Measurements from ENCODE around the gene CCDC148. TPM values are rescaled to one million over a fixed set of nuclear protein-coding genes. Genes with fewer than 3 reads are reported as not detected.

Gene CCDC148
- total RNA-seq, 1 experiment from 2014 or later: 2.1 TPM

- no peak overlapping the region for H3K4me3 Mint-ChIP-seq
- ChIA-PET POLR2A (no interaction called here), CTCF (no interaction called here)
- no peak overlapping the region for H3K27ac Mint-ChIP-seq
- peaks cover 4% of the 10 kb centered on the region for H3K27me3 Mint-ChIP-seq (ENCODE audit: low read depth)
- no peak for DNase-seq (ENCODE audit: low spot score)
- peaks cover 16% of the 10 kb centered on the region for H3K9me3 Mint-ChIP-seq
- H3K36me3 Mint-ChIP-seq: 0 out of 2 replicates have a peak, but pooled peaks cover 2% of the 10 kb centered on the region
- TF ChIP-seq NFE2L1 (CRISPR knock-in tag; IDR thresholded peaks at IDR 0.05) (no peak), PREB (CRISPR knock-in tag; IDR thresholded peaks at IDR 0.05; ENCODE audit: borderline replicate concordance) (no peak), ZNF396 (CRISPR knock-in tag; IDR thresholded peaks at IDR 0.05; ENCODE audit: borderline replicate concordance) (no peak), ATF3 (CRISPR knock-in tag; conservative IDR thresholded peaks at IDR 0.05) (no peak), SOX15 (CRISPR knock-in tag; IDR thresholded peaks at IDR 0.05) (no peak), RORB (CRISPR knock-in tag; IDR thresholded peaks at IDR 0.05) (no peak), HMGA2 (CRISPR knock-in tag; IDR thresholded peaks at IDR 0.05) (no peak), TEAD1 (CRISPR knock-in tag; IDR thresholded peaks at IDR 0.05) (no peak), E2F5 (CRISPR knock-in tag; IDR thresholded peaks at IDR 0.05) (no peak), ZNF219 (CRISPR knock-in tag; IDR thresholded peaks at IDR 0.05; ENCODE audit: borderline replicate concordance) (no peak), ZNF423 (CRISPR knock-in tag; IDR thresholded peaks at IDR 0.05) (no peak), GRHL2 (CRISPR knock-in tag; IDR thresholded peaks at IDR 0.05; ENCODE audit: insufficient replicate concordance, severe bottlenecking) (no peak), MXD4 (CRISPR knock-in tag; IDR thresholded peaks at IDR 0.05; ENCODE audit: borderline replicate concordance) (no peak), ELF4 (CRISPR knock-in tag; IDR thresholded peaks at IDR 0.05; ENCODE audit: low read depth) (no peak), ZNF281 (CRISPR knock-in tag; IDR thresholded peaks at IDR 0.05) (no peak), JUN (CRISPR knock-in tag; IDR thresholded peaks at IDR 0.05) (no peak), CTCF (IDR thresholded peaks at IDR 0.05) (no peak), TCF7 (CRISPR knock-in tag; IDR thresholded peaks at IDR 0.05; ENCODE audit: low read depth) (no peak)
- no peaks in the 10 kb centered on the region for H3K4me1 Mint-ChIP-seq
- ATAC-seq: no peak
These were observed 75.8 kb downstream of the CCDC148 start for GRCh38 chr2:158380746-158381145.

GRCh38 chr2:158378926-158379325 is 77.6 kb downstream of the CCDC148 start:
- peaks cover 16% of the 10 kb centered on the region for H3K9me3 Mint-ChIP-seq
- H3K27me3 Mint-ChIP-seq (ENCODE audit: low read depth): peaks cover 4% of the 10 kb centered on the region
- CTCF ChIA-PET: no interaction called here
- no peak overlapping the region for H3K4me3 Mint-ChIP-seq
- H3K36me3 Mint-ChIP-seq: 0 out of 2 replicates have a peak, but pooled peaks cover 2% of the 10 kb centered on the region
- POLR2A ChIA-PET: no interaction called here
- H3K27ac Mint-ChIP-seq: no peak overlapping the region
- H3K4me1 Mint-ChIP-seq: no peaks in the 10 kb centered on the region
- DNase-seq (ENCODE audit: low spot score): no peak
- ATAC-seq: no peak
- TF ChIP-seq IRF2 (CRISPR knock-in tag; IDR thresholded peaks at IDR 0.05; ENCODE audit: borderline replicate concordance, low read depth) (no peak), SP1 (CRISPR knock-in tag; conservative IDR thresholded peaks at IDR 0.05) (no peak), ZNF532 (CRISPR knock-in tag; IDR thresholded peaks at IDR 0.05; ENCODE audit: borderline replicate concordance) (no peak), ZNF416 (CRISPR knock-in tag; IDR thresholded peaks at IDR 0.05) (no peak), NR2C2 (CRISPR knock-in tag; IDR thresholded peaks at IDR 0.05) (no peak), TCF7 (CRISPR knock-in tag; IDR thresholded peaks at IDR 0.05; ENCODE audit: low read depth) (no peak), USF2 (CRISPR knock-in tag; IDR thresholded peaks at IDR 0.05) (no peak)
